Duodenal mucosa (tissue), 2 donors: ENCODE measurements around the gene FAM72C.
"Not testable (repeated sequence)": the region's sequence is repeated elsewhere in the genome, so short reads cannot be mapped to it uniquely, and the experiment has no call there.

Source experiments
- H3K27ac ChIP-seq: one replicate; pipeline ENCODE4 v1.7.0; 2013; ENCODE audit warnings: low read depth, low read length
- H3K27me3 ChIP-seq, 2 donors: one replicate each; pipeline ENCODE4 v1.7.0; 2013; ENCODE audit warnings: low read length in 2 of 2, control low read depth in 1 of 2; ENCODE audit not compliant: insufficient read depth in 2 of 2, control insufficient read depth in 1 of 2
- H3K36me3 ChIP-seq, 2 donors: one replicate each; pipeline ENCODE4 v1.7.0; 2013; ENCODE audit warnings: low read length in 2 of 2, control low read depth in 1 of 2; ENCODE audit not compliant: insufficient read depth in 2 of 2, control insufficient read depth in 1 of 2
- H3K4me1 ChIP-seq, 2 donors: one replicate each; pipeline ENCODE4 v1.7.0; 2013; ENCODE audit warnings: low read length in 2 of 2, control low read depth in 1 of 2; ENCODE audit not compliant: insufficient read depth in 2 of 2, control insufficient read depth in 1 of 2
- H3K4me3 ChIP-seq, 2 donors: one replicate each; pipeline ENCODE4 v1.7.0; 2013; ENCODE audit warnings: low read length in 2 of 2, low read depth in 1 of 2
- H3K9ac ChIP-seq, 2 donors: one replicate each; pipeline ENCODE4 v1.7.0; 2013; ENCODE audit warnings: low read length in 2 of 2, low read depth in 1 of 2
- H3K9me3 ChIP-seq, 2 donors: one replicate each; pipeline ENCODE4 v1.7.0; 2013; ENCODE audit warnings: low read length in 2 of 2, control low read depth in 1 of 2; ENCODE audit not compliant: control insufficient read depth in 1 of 2

The FAM72C gene

GRCh38 chr1:143945253-143945652 lies 26.5 kb downstream of the FAM72C start:
- not testable (repeated sequence) for H3K4me3 ChIP-seq, H3K9me3 ChIP-seq, H3K4me1 ChIP-seq, H3K27ac ChIP-seq, H3K27me3 ChIP-seq, H3K36me3 ChIP-seq, H3K9ac ChIP-seq

DNA sequence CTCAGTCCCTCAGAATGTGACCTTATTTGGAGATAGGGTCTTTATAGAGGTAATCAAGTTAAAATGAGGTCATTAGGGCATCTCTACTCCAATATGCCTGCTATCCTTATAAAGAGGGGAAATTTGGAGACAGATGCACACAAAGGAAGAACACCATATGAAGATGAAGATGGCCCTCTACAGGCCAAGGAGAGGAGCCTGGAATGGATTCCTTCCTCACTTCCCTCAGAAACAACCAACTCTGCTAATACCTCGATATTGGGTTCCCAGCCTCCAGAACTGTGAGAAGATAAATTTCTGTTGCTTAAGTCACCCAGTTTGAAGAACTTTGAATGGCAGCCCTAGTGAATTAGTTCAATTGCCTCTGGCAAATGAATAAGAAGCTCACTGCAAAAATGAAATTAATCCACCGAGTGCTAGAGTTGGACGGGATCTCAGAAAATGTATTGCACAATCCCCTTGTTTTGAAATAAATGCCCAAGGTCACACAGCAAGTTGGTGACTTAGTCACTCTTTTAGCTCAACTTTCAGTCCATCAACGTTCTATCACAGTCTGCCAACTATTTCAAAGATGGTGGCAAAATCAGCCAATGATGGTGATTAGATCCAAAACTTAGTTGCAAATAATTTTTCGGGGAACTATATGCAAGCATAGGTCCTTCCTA lies 27.1 kb downstream of the FAM72C start:
- not testable (repeated sequence) for H3K9me3 ChIP-seq, H3K4me1 ChIP-seq, H3K27me3 ChIP-seq

GRCh38 chr1:143943319-143943978 lies 28.3 kb downstream of the FAM72C start:
- not testable (repeated sequence) for H3K9me3 ChIP-seq, H3K27ac ChIP-seq, H3K4me1 ChIP-seq, H3K27me3 ChIP-seq, H3K36me3 ChIP-seq, H3K4me3 ChIP-seq, H3K9ac ChIP-seq

More for the DNA sequence above, 27.1 kb downstream of the FAM72C start:
- not testable (repeated sequence) for H3K27ac ChIP-seq, H3K9ac ChIP-seq, H3K36me3 ChIP-seq, H3K4me3 ChIP-seq

DNA sequence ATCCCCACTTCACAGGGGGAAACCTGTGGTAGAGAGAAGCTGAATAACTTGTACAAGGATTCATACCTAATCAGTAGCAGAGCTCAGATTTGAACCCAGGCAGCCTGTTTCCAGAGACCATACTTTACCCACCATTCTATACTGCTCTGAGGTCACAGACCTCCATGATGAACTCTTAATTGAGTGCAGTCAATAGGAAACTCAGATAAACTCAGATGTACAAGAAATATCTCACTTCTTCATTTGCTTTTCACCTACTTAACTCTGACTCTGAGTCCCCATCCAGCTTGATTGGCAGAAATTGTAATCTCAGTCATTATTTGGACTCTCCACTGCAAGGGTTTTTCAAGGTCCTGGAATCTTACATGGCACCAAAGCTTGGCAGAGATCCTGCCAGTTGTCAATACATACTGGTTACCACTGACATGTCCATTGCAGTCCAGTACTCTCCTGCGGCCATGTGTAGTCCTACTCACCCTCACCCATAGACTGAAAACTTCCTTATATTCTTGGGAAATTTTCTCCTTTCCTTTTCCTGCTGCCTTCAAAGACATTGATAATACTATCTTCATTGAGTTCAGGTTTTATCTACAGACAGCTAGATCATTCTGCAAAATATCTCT lies 29.4 kb downstream of the FAM72C start:
- not testable (repeated sequence) for H3K9ac ChIP-seq, H3K4me1 ChIP-seq, H3K4me3 ChIP-seq, H3K9me3 ChIP-seq, H3K27ac ChIP-seq, H3K36me3 ChIP-seq, H3K27me3 ChIP-seq

- H3K36me3 ChIP-seq, H3K4me3 ChIP-seq, H3K27me3 ChIP-seq, H3K9me3 ChIP-seq, H3K9ac ChIP-seq, H3K4me1 ChIP-seq, H3K27ac ChIP-seq: not testable (repeated sequence)
Measured at GRCh38 chr1:143939666-143940065, 32.1 kb downstream of the FAM72C start.

- H3K9ac ChIP-seq, H3K27ac ChIP-seq, H3K4me3 ChIP-seq, H3K9me3 ChIP-seq, H3K36me3 ChIP-seq, H3K4me1 ChIP-seq, H3K27me3 ChIP-seq: not testable (repeated sequence)
Measured at GRCh38 chr1:143938922-143939321, 32.9 kb downstream of the FAM72C start.

DNA sequence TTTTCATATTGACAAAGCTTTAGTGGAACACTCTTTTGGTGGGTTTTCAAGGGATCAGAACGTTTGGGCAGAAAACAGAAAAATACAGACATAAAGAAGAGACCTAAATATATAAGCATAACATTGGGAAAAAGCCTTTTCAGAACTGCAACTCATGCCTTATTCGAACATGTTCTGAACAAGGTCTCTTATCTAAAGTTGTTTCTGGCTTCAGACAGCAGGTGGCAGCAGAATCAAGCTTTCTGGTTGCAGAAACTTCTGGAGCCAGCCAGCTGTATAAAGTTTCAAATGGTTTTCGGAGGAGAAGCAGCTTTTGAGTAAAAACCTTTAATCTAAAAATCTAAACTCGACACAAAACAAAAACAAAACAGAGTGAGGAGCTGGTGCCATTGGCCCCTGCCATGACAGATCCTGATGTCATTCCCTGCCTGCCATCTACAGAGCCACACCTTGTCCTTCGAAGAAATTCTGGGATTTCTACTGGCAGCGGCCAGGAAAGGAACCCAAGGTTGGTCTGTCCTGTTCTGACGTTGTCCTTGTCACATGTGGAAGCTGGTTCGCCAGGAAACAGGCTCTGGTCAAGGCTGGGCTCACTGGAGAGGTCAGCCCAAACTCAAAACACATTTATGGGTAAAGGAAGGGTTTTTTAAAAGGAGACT lies 35.2 kb downstream of the FAM72C start:
- not testable (repeated sequence) for H3K9ac ChIP-seq, H3K4me3 ChIP-seq, H3K9me3 ChIP-seq, H3K4me1 ChIP-seq, H3K27me3 ChIP-seq, H3K36me3 ChIP-seq, H3K27ac ChIP-seq

GRCh38 chr1:143919127-143919526 lies 52.7 kb downstream of the FAM72C start:
- not testable (repeated sequence) for H3K36me3 ChIP-seq, H3K27me3 ChIP-seq, H3K9ac ChIP-seq

DNA sequence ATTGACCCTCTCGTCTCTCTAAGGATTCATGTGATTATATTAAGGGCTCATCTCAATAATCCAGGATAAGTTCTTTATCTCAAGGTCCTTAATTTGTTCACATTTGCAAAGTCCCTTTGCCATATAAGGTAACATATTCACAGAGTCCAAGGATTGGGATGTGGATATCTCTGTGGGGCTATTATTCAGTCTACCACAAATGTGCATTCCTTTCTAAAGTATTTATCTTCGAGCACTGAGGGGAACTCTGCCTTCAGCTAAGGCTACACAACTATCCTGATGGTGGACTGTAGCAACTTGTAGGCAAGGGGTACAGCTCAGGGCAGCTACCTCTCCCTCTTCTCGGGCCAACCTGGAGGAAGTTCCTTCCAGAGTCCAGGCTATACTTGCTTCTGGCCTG lies 53.2 kb downstream of the FAM72C start:
- H3K9ac ChIP-seq, H3K4me3 ChIP-seq, H3K27me3 ChIP-seq, H3K9me3 ChIP-seq, H3K27ac ChIP-seq, H3K4me1 ChIP-seq, H3K36me3 ChIP-seq: not testable (repeated sequence)

More at GRCh38 chr1:143919127-143919526, 52.7 kb downstream of the FAM72C start:
- H3K4me3 ChIP-seq, H3K9me3 ChIP-seq, H3K27ac ChIP-seq, H3K4me1 ChIP-seq: not testable (repeated sequence)

GRCh38 chr1:143913705-143914104 lies 58.1 kb downstream of the FAM72C start:
- not testable (repeated sequence) for H3K9me3 ChIP-seq, H3K4me1 ChIP-seq, H3K36me3 ChIP-seq, H3K27ac ChIP-seq, H3K4me3 ChIP-seq, H3K27me3 ChIP-seq, H3K9ac ChIP-seq
